WTC11 (cell line): ENCODE results near the gene ESPN. TPM values are rescaled to one million over a fixed set of nuclear protein-coding genes. Genes with fewer than 3 reads are reported as not detected.
A peak's percentile ranks its signal among the peaks of the same experiment; 100 is the strongest.
"Not testable (repeated sequence)": the region's sequence is repeated elsewhere in the genome, so short reads cannot be mapped to it uniquely, and the experiment has no call there.

Source experiments
- ATAC-seq: fragments of 200-7000 bp; cut with Tn5 transposase; 2 replicates; pipeline ENCODE4 v1.10.0; 2021; ENCODE audit warnings: mild to moderate bottlenecking, moderate library complexity
- CTCF ChIA-PET: fragments of 300-600 bp; sonication (Branson Sonifier 250); formaldehyde crosslinking; loops from one replicate; lab custom pipeline; 2021; ENCODE audit warnings: antibody characterized with exemption; lab: Charles Lee
- POLR2A ChIA-PET: fragments of 350-600 bp; sonication (Branson Sonifier 250); formaldehyde crosslinking; loops from one replicate; lab custom pipeline; 2021; ENCODE audit warnings: antibody characterized with exemption; lab: Charles Lee
- DNase-seq: peaks from one replicate; pipeline ENCODE4 v3.0.0; 2021; ENCODE audit warnings: low spot score
- H3K27ac Mint-ChIP-seq: 2 replicates; pipeline ENCODE4 v1.8.0; 2021; ENCODE audit warnings: mixed read lengths
- H3K27me3 Mint-ChIP-seq: 2 replicates; pipeline ENCODE4 v1.8.0; 2021; ENCODE audit warnings: low read depth, mild to moderate bottlenecking, moderate library complexity, mixed read lengths
- H3K36me3 Mint-ChIP-seq: 2 replicates; pipeline ENCODE4 v1.8.0; 2021; ENCODE audit warnings: mixed read lengths
- H3K4me1 Mint-ChIP-seq: 2 replicates; pipeline ENCODE4 v1.8.0; 2022; ENCODE audit warnings: mixed read lengths
- H3K4me3 Mint-ChIP-seq: 2 replicates; pipeline ENCODE4 v1.8.0; 2021; ENCODE audit warnings: mild to moderate bottlenecking, moderate library complexity, mixed read lengths
- H3K9me3 Mint-ChIP-seq: 2 replicates; pipeline ENCODE4 v1.8.0; 2021; ENCODE audit warnings: mixed read lengths
- ATF2 ChIP-seq: sonication (generic); formaldehyde crosslinking; IDR thresholded peaks from 2 replicates; pipeline ENCODE4 v1.8.1; 2022; ENCODE audit warnings: low read depth, missing genetic modification reagents, borderline replicate concordance
- CBFB ChIP-seq: sonication (generic); formaldehyde crosslinking; IDR thresholded peaks from 2 replicates; pipeline ENCODE4 v1.8.1; 2022; ENCODE audit warnings: mild to moderate bottlenecking, low read depth, missing genetic modification reagents
- ESRRA ChIP-seq: sonication (generic); formaldehyde crosslinking; IDR thresholded peaks from 2 replicates; pipeline ENCODE4 v1.8.1; 2022; ENCODE audit warnings: mild to moderate bottlenecking, missing genetic modification reagents, borderline replicate concordance
- FOXK1 ChIP-seq: sonication (generic); formaldehyde crosslinking; IDR thresholded peaks from 2 replicates; pipeline ENCODE4 v1.8.0; 2022; ENCODE audit warnings: mild to moderate bottlenecking, moderate library complexity, missing genetic modification reagents
- JAZF1 ChIP-seq: fragments of 250-450 bp; sonication (Bioruptor Pico); IDR thresholded peaks from 2 replicates; pipeline ENCODE4 v1.9.0; 2021; ENCODE audit warnings: moderate library complexity, mild to moderate bottlenecking, inconsistent platforms
- RORB ChIP-seq: fragments of 250-450 bp; sonication (Bioruptor Pico); IDR thresholded peaks from 2 replicates; pipeline ENCODE4 v1.9.0; 2021; ENCODE audit warnings: mild to moderate bottlenecking
- SMAD3 ChIP-seq: sonication (generic); formaldehyde crosslinking; IDR thresholded peaks from 2 replicates; pipeline ENCODE4 v1.8.0; 2022; ENCODE audit warnings: missing genetic modification reagents, mild to moderate bottlenecking, borderline replicate concordance
- SMAD4 ChIP-seq: sonication (generic); formaldehyde crosslinking; IDR thresholded peaks from 2 replicates; pipeline ENCODE4 v1.8.0; 2022; ENCODE audit warnings: mild to moderate bottlenecking, missing genetic modification reagents
- TP53 ChIP-seq: sonication (generic); formaldehyde crosslinking; IDR thresholded peaks from 2 replicates; pipeline ENCODE4 v1.8.1; 2023; ENCODE audit warnings: mild to moderate bottlenecking, missing genetic modification reagents
- USF2 ChIP-seq: sonication (generic); formaldehyde crosslinking; IDR thresholded peaks from 2 replicates; pipeline ENCODE4 v1.8.1; 2023; ENCODE audit warnings: mild to moderate bottlenecking, missing genetic modification reagents, moderate library complexity
- ZMAT4 ChIP-seq: fragments of 250-450 bp; sonication (Bioruptor Pico); IDR thresholded peaks from 2 replicates; pipeline ENCODE4 v1.9.0; 2021; ENCODE audit warnings: mild to moderate bottlenecking
- ZNF121 ChIP-seq: sonication (generic); formaldehyde crosslinking; IDR thresholded peaks from 2 replicates; pipeline ENCODE4 v1.8.0; 2023; ENCODE audit warnings: missing genetic modification reagents
- ZNF423 ChIP-seq: fragments of 250-450 bp; sonication (Bioruptor Pico); IDR thresholded peaks from 2 replicates; pipeline ENCODE4 v2.1.2; 2022; ENCODE audit warnings: mild to moderate bottlenecking, moderate library complexity
- ZNF671 ChIP-seq: fragments of 250-450 bp; sonication (Bioruptor Pico); IDR thresholded peaks from 2 replicates; pipeline ENCODE4 v1.8.0; 2021; ENCODE audit warnings: mild to moderate bottlenecking
- ZSCAN18 ChIP-seq: fragments of 250-450 bp; sonication (Bioruptor Pico); IDR thresholded peaks from 2 replicates; pipeline ENCODE4 v2.1.2; 2022; ENCODE audit warnings: mild to moderate bottlenecking, moderate library complexity
- total RNA-seq: library from RNA; stranded (reverse); gene quantifications from 3 replicates; pipeline ENCODE4 v1.2.3, GENCODE V29; 2021
- TF ChIP-seq, protein P1 (sequence below): fragments of 250-450 bp; sonication (Bioruptor Pico); conservative IDR thresholded peaks from 2 replicates; pipeline ENCODE4 v1.9.0; 2021; ENCODE audit warnings: mild to moderate bottlenecking
- TF ChIP-seq, protein P2 (sequence below): sonication (generic); formaldehyde crosslinking; IDR thresholded peaks from 2 replicates; pipeline ENCODE4 v1.8.1; 2022; ENCODE audit warnings: mild to moderate bottlenecking, missing genetic modification reagents, moderate library complexity, borderline replicate concordance
- TF ChIP-seq, protein P3 (sequence below): sonication (generic); formaldehyde crosslinking; IDR thresholded peaks from 2 replicates; pipeline ENCODE4 v1.8.0; 2022; ENCODE audit warnings: mild to moderate bottlenecking, missing genetic modification reagents

ESPN gene
- total RNA-seq, 1 experiment from 2014 or later, result 46.1 TPM

DNA sequence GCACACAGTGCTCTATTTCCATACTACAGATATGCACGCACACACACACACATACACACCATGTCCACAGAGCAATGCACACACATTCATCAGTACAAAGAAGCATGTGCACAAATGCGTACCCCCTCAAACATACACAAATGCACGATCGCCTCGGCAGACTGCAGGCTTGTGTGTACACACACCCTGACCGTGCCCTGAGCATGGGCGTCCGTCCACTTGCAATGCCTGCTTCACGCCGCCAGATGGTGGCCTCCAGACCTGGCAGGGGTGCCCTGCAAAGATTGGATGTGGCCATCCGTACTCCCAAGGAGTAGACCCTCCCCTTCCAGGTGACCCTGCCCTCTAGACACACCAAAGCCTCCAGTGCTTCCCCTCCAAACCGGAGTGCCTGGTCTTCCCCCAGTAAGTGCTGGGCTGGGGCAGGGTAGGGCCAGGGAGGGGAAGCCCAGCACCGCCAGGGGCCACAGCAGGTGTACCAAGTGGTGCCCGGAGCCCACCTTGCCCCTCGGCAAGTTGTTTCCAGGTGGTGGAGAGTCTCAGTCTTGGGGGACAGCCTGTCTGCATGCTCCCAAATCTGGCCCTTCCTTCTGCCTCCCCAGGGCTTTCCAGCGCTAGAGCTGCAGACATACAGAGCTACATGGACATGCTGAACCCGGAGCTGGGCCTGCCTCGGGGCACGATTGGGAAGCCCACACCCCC lies 20.6 kb downstream of the ESPN start (continued):
- TF ChIP-seq ZSCAN18 (CRISPR knock-in tag) (no peak), SMAD4 (CRISPR knock-in tag) (no peak)

DNA sequence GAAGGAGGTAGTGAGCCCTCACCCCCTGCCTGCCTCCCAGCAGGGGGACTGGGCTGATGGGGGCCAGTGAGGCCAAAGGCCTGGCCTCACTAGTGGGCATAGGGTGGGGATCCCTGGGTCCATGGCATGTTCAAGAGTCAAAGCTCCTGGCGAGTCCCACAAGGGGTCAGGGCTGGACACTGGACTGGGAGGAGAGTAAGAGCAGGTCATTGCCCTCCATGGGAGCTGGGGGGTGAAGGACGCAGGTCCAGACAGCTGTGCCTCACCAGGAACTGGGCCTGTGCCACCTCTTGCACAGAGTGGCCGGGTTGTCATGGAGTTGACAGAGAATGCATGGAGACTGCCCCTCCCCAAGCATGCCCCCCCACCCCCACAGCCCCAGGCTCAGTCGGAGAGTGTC lies 21.4 kb downstream of the ESPN start:
- H3K36me3 Mint-ChIP-seq, H3K9me3 Mint-ChIP-seq, H3K4me3 Mint-ChIP-seq, ATAC-seq, POLR2A ChIA-PET, DNase-seq, H3K27ac Mint-ChIP-seq: not testable (repeated sequence)
- peaks cover 15% of the 10 kb centered on the region for H3K27me3 Mint-ChIP-seq
- peaks cover 39% of the 10 kb centered on the region for H3K4me1 Mint-ChIP-seq
- CTCF ChIA-PET, result interaction anchor here (0.6 to 6.4 kb wide), 12 partner anchors 7 to 196 kb away, joined by 3 to 85 read pairs (median 6); partner anchors contain the start of gene HES2

- Mint-ChIP-seq H3K36me3 (no peaks in the 10 kb centered on the region), H3K27me3 (peaks cover 8% of the 10 kb centered on the region), H3K9me3 (no peaks in the 10 kb centered on the region), H3K4me3 (peak overlapping the region; percentile 75), H3K4me1 (peaks cover 33% of the 10 kb centered on the region), H3K27ac (no peak overlapping the region)
- POLR2A ChIA-PET, result no interaction called here
- TF ChIP-seq ESRRA (CRISPR knock-in tag) (no peak), RORB (CRISPR knock-in tag) (no peak), SMAD3 (CRISPR knock-in tag) (no peak), JAZF1 (CRISPR knock-in tag) (no peak), USF2 (no peak), ZMAT4 (no peak), ZNF671 (CRISPR knock-in tag) (no peak)
- TF ChIP-seq, protein P1, sequence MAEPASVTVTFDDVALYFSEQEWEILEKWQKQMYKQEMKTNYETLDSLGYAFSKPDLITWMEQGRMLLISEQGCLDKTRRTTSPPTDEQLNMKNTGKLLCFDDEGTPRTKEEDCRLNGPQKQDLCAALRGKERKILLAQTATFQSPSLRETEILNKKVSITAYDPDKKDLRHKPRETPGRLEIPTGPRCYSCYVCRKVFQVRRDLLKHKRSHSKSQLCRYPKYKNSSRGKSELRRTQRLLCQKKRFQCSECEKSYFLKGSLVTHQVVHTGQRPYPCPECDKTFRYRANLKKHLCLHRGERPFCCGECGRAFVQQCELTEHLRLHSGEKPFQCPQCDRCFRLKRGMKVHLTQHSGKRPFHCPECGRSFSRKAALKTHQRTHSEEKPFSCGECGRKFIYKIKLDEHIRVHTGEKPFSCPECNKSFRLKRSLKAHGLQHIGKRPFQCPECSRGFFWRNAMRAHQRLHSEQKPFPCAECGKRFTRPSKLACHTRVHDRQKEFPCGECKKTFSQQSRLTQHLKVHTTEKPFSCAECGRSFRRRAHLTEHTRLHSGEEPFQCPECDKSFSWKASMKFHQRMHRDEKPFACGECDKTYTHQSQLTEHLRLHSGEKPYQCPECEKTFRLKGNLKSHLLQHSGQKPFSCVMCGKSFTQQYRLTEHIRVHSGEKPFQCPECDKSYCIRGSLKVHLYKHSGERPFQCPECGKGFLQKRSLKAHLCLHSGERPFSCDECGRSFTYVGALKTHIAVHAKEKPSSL, result no peak
- no peak for ATAC-seq
- CTCF ChIA-PET, result interaction anchor here (0.7 to 6.4 kb wide), 11 partner anchors 8 to 99 kb away, joined by 3 to 85 read pairs (median 6); partner anchors contain the start of gene HES2
- no peak for DNase-seq
These were observed 22.1 kb downstream of the ESPN start for GRCh38 chr1:6446665-6447015.

- H3K9me3 Mint-ChIP-seq, result no peaks in the 10 kb centered on the region
- ChIA-PET POLR2A (no interaction called here), CTCF (interaction anchor here (0.6 to 6.4 kb wide), 27 partner anchors 8 to 335 kb away, joined by 3 to 85 read pairs (median 8); partner anchors contain the start of genes ACOT7, HES2 and TNFRSF25)
- peak overlapping the region; percentile 36; the same call in 1 of the 2 replicates for H3K27ac Mint-ChIP-seq
- ATAC-seq (peak; percentile 13), DNase-seq (peak; percentile 73)
- H3K27me3 Mint-ChIP-seq, result peaks cover 2% of the 10 kb centered on the region; the same call in 1 of the 2 replicates
- peaks cover 27% of the 10 kb centered on the region for H3K4me1 Mint-ChIP-seq
- peak overlapping the region; percentile 75 for H3K4me3 Mint-ChIP-seq
- H3K36me3 Mint-ChIP-seq, result no peaks in the 10 kb centered on the region
- no peak for TF ChIP-seq SMAD4 (CRISPR knock-in tag)
- 0 out of 2 replicates have a peak, but pooled peaks have one; percentile 17 for TF ChIP-seq ZNF423 (CRISPR knock-in tag)
- TF ChIP-seq, protein P2, sequence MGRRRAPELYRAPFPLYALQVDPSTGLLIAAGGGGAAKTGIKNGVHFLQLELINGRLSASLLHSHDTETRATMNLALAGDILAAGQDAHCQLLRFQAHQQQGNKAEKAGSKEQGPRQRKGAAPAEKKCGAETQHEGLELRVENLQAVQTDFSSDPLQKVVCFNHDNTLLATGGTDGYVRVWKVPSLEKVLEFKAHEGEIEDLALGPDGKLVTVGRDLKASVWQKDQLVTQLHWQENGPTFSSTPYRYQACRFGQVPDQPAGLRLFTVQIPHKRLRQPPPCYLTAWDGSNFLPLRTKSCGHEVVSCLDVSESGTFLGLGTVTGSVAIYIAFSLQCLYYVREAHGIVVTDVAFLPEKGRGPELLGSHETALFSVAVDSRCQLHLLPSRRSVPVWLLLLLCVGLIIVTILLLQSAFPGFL (CRISPR knock-in tag), result no peak
- TF ChIP-seq FOXK1 (CRISPR knock-in tag), result 0 out of 2 replicates have a peak, but pooled peaks have one; percentile 23
- TF ChIP-seq ATF2 (CRISPR knock-in tag), result no peak
- TF ChIP-seq TP53 (CRISPR knock-in tag), result no peak
- TF ChIP-seq CBFB, result 0 out of 2 replicates have a peak, but pooled peaks have one; percentile 66
- TF ChIP-seq ZNF121 (CRISPR knock-in tag), result peak; percentile 27; the same call in 1 of the 2 replicates
- TF ChIP-seq, protein P3, sequence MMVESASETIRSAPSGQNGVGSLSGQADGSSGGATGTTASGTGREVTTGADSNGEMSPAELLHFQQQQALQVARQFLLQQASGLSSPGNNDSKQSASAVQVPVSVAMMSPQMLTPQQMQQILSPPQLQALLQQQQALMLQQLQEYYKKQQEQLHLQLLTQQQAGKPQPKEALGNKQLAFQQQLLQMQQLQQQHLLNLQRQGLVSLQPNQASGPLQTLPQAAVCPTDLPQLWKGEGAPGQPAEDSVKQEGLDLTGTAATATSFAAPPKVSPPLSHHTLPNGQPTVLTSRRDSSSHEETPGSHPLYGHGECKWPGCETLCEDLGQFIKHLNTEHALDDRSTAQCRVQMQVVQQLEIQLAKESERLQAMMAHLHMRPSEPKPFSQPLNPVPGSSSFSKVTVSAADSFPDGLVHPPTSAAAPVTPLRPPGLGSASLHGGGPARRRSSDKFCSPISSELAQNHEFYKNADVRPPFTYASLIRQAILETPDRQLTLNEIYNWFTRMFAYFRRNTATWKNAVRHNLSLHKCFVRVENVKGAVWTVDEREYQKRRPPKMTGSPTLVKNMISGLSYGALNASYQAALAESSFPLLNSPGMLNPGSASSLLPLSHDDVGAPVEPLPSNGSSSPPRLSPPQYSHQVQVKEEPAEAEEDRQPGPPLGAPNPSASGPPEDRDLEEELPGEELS, result no peak; the same call in 1 of the 2 replicates
These were observed 22.6 kb downstream of the ESPN start for GRCh38 chr1:6447016-6447817.
